Midbrain (tissue), 1 donor: ENCODE results near the gene HELZ2.
"Not testable (repeated sequence)": the region's sequence is repeated elsewhere in the genome, so short reads cannot be mapped to it uniquely, and the experiment has no call there.

Source experiments
- DNase-seq: peaks from one replicate; lab custom pipeline; 2025; lab: John Stamatoyannopoulos, UW

Gene HELZ2

GRCh38 chr20:63580796-63581461 lies 6.9 kb upstream of the HELZ2 start:
- DNase-seq: no peak

GRCh38 chr20:63579017-63579694 lies 5.1 kb upstream of the HELZ2 start:
- no peak for DNase-seq

GRCh38 chr20:63578224-63579016 lies 4.4 kb upstream of the HELZ2 start:
- no peak for DNase-seq

- DNase-seq: peak; percentile 39
These were observed 3.4 kb upstream of the HELZ2 start for GRCh38 chr20:63577317-63577894.

- DNase-seq: no peak
These were observed 2.3 kb upstream of the HELZ2 start for GRCh38 chr20:63576311-63576710.

GRCh38 chr20:63574829-63575743 lies 1.0 kb upstream of the HELZ2 start:
- no peak for DNase-seq

- no peak for DNase-seq
These were observed 350 bp downstream of the HELZ2 start for GRCh38 chr20:63573647-63574131.

- no peak for DNase-seq
These were observed 1.0 kb downstream of the HELZ2 start for GRCh38 chr20:63572788-63573646.

GRCh38 chr20:63572071-63572787 lies 1.8 kb downstream of the HELZ2 start:
- DNase-seq: no peak

- DNase-seq: not testable (repeated sequence)
These were observed 3.0 kb downstream of the HELZ2 start for GRCh38 chr20:63571087-63571478.

- DNase-seq: no peak
These were observed 3.6 kb downstream of the HELZ2 start for GRCh38 chr20:63570281-63571086.

GRCh38 chr20:63568986-63569949 lies 4.8 kb downstream of the HELZ2 start:
- no peak for DNase-seq

- DNase-seq: no peak
These were observed 5.7 kb downstream of the HELZ2 start for GRCh38 chr20:63568170-63568981.

GRCh38 chr20:63567386-63568169 lies 6.5 kb downstream of the HELZ2 start:
- peak; percentile 18 for DNase-seq

- DNase-seq: no peak
These were observed 7.0 kb downstream of the HELZ2 start for GRCh38 chr20:63567136-63567385.
